ENCODE data around the gene ABL1.

Gene ABL1

GRCh38 chr9:130877300-130877699 lies 42.2 kb downstream of the ABL1 start:
- H3K4me1 ChIP-seq (ENCODE audit: insufficient read depth, low read length), result no peaks in the 10 kb centered on the region
- H3K9ac ChIP-seq (ENCODE audit: low read depth, low read length), result no peak overlapping the region
- peaks cover 90% of the 10 kb centered on the region for H3K36me3 ChIP-seq (ENCODE audit: insufficient read depth, low read length)
- WGBS, result 97% methylated on average over 6 of the region's 6 CpGs
- H3K4me3 ChIP-seq (ENCODE audit: low read length), result no peak overlapping the region
- H3K27me3 ChIP-seq (ENCODE audit: insufficient read depth, low read length), result no peaks in the 10 kb centered on the region
- no peak overlapping the region for H3K27ac ChIP-seq (ENCODE audit: low read depth, low read length)
- no peaks in the 10 kb centered on the region for H3K9me3 ChIP-seq (ENCODE audit: insufficient read depth, low read depth, low read length)

- Histone ChIP-seq H3K36me3 (ENCODE audit: insufficient read depth, low read length) (peaks cover 82% of the 10 kb centered on the region), H3K27ac (ENCODE audit: low read depth, low read length) (no peak overlapping the region), H3K9me3 (ENCODE audit: insufficient read depth, low read depth, low read length) (no peaks in the 10 kb centered on the region), H3K4me3 (ENCODE audit: low read length) (no peak overlapping the region), H3K4me1 (ENCODE audit: insufficient read depth, low read length) (no peaks in the 10 kb centered on the region), H3K9ac (ENCODE audit: low read depth, low read length) (no peak overlapping the region), H3K27me3 (ENCODE audit: insufficient read depth, low read length) (no peaks in the 10 kb centered on the region)
- WGBS, result 96% methylated on average over 6 of the region's 6 CpGs
Measured at GRCh38 chr9:130878295-130878694, 43.2 kb downstream of the ABL1 start.

GRCh38 chr9:130879863-130880411 lies 44.9 kb downstream of the ABL1 start:
- H3K4me3 ChIP-seq (ENCODE audit: low read length), result no peak overlapping the region
- H3K4me1 ChIP-seq (ENCODE audit: insufficient read depth, low read length), result no peaks in the 10 kb centered on the region
- no peak overlapping the region for H3K27ac ChIP-seq (ENCODE audit: low read depth, low read length)
- peaks cover 82% of the 10 kb centered on the region for H3K36me3 ChIP-seq (ENCODE audit: insufficient read depth, low read length)
- no peaks in the 10 kb centered on the region for H3K9me3 ChIP-seq (ENCODE audit: insufficient read depth, low read depth, low read length)
- H3K9ac ChIP-seq (ENCODE audit: low read depth, low read length), result no peak overlapping the region
- 92% methylated on average over 9 of the region's 9 CpGs for WGBS
- no peaks in the 10 kb centered on the region for H3K27me3 ChIP-seq (ENCODE audit: insufficient read depth, low read length)

- H3K9ac ChIP-seq (ENCODE audit: low read depth, low read length), result no peak overlapping the region
- H3K27me3 ChIP-seq (ENCODE audit: insufficient read depth, low read length), result no peaks in the 10 kb centered on the region
- no peaks in the 10 kb centered on the region for H3K4me1 ChIP-seq (ENCODE audit: insufficient read depth, low read length)
- no peak overlapping the region for H3K27ac ChIP-seq (ENCODE audit: low read depth, low read length)
- H3K36me3 ChIP-seq (ENCODE audit: insufficient read depth, low read length), result peaks cover 83% of the 10 kb centered on the region
- 96% methylated on average over 16 of the region's 16 CpGs for WGBS
- no peaks in the 10 kb centered on the region for H3K9me3 ChIP-seq (ENCODE audit: insufficient read depth, low read depth, low read length)
- no peak overlapping the region for H3K4me3 ChIP-seq (ENCODE audit: low read length)
Measured at GRCh38 chr9:130880599-130881220, 45.7 kb downstream of the ABL1 start.

- Histone ChIP-seq H3K4me1 (ENCODE audit: insufficient read depth, low read length) (no peaks in the 10 kb centered on the region), H3K27me3 (ENCODE audit: insufficient read depth, low read length) (no peaks in the 10 kb centered on the region), H3K9me3 (ENCODE audit: insufficient read depth, low read depth, low read length) (no peaks in the 10 kb centered on the region), H3K4me3 (ENCODE audit: low read length) (no peak overlapping the region), H3K9ac (ENCODE audit: low read depth, low read length) (no peak overlapping the region), H3K27ac (ENCODE audit: low read depth, low read length) (no peak overlapping the region), H3K36me3 (ENCODE audit: insufficient read depth, low read length) (peaks cover 88% of the 10 kb centered on the region)
- WGBS, result 93% methylated on average over 5 of the region's 6 CpGs
Measured at GRCh38 chr9:130881516-130881915, 46.5 kb downstream of the ABL1 start.

GRCh38 chr9:130882696-130883225 lies 47.7 kb downstream of the ABL1 start:
- no peak overlapping the region for H3K9ac ChIP-seq (ENCODE audit: low read depth, low read length)
- peaks cover 90% of the 10 kb centered on the region for H3K36me3 ChIP-seq (ENCODE audit: insufficient read depth, low read length)
- no peaks in the 10 kb centered on the region for H3K27me3 ChIP-seq (ENCODE audit: insufficient read depth, low read length)
- WGBS, result 93% methylated on average over 15 of the region's 15 CpGs
- H3K9me3 ChIP-seq (ENCODE audit: insufficient read depth, low read depth, low read length), result no peaks in the 10 kb centered on the region
- H3K4me1 ChIP-seq (ENCODE audit: insufficient read depth, low read length), result no peaks in the 10 kb centered on the region
- H3K4me3 ChIP-seq (ENCODE audit: low read length), result no peak overlapping the region
- no peak overlapping the region for H3K27ac ChIP-seq (ENCODE audit: low read depth, low read length)

- H3K27me3 ChIP-seq (ENCODE audit: insufficient read depth, low read length), result no peaks in the 10 kb centered on the region
- no peak overlapping the region for H3K4me3 ChIP-seq (ENCODE audit: low read length)
- no peak overlapping the region for H3K9ac ChIP-seq (ENCODE audit: low read depth, low read length)
- H3K9me3 ChIP-seq (ENCODE audit: insufficient read depth, low read depth, low read length), result no peaks in the 10 kb centered on the region
- no peaks in the 10 kb centered on the region for H3K4me1 ChIP-seq (ENCODE audit: insufficient read depth, low read length)
- H3K36me3 ChIP-seq (ENCODE audit: insufficient read depth, low read length), result peaks cover 91% of the 10 kb centered on the region
- no peak overlapping the region for H3K27ac ChIP-seq (ENCODE audit: low read depth, low read length)
- 91% methylated on average over 5 of the region's 5 CpGs for WGBS
Measured at GRCh38 chr9:130883479-130883878, 48.4 kb downstream of the ABL1 start.

- 95% methylated on average over 25 of the region's 25 CpGs for WGBS
- Histone ChIP-seq H3K4me1 (ENCODE audit: insufficient read depth, low read length) (no peaks in the 10 kb centered on the region), H3K36me3 (ENCODE audit: insufficient read depth, low read length) (peaks cover 91% of the 10 kb centered on the region), H3K4me3 (ENCODE audit: low read length) (no peak overlapping the region), H3K9ac (ENCODE audit: low read depth, low read length) (no peak overlapping the region), H3K27ac (ENCODE audit: low read depth, low read length) (no peak overlapping the region), H3K9me3 (ENCODE audit: insufficient read depth, low read depth, low read length) (no peaks in the 10 kb centered on the region), H3K27me3 (ENCODE audit: insufficient read depth, low read length) (no peaks in the 10 kb centered on the region)
Measured at GRCh38 chr9:130884111-130884531, 49.1 kb downstream of the ABL1 start.

GRCh38 chr9:130884542-130885483 lies 49.8 kb downstream of the ABL1 start:
- no peak overlapping the region for H3K9ac ChIP-seq (ENCODE audit: low read depth, low read length)
- H3K36me3 ChIP-seq (ENCODE audit: insufficient read depth, low read length), result peaks cover 84% of the 10 kb centered on the region
- WGBS, result 95% methylated on average over 47 of the region's 47 CpGs
- no peak overlapping the region for H3K4me3 ChIP-seq (ENCODE audit: low read length)
- no peaks in the 10 kb centered on the region for H3K27me3 ChIP-seq (ENCODE audit: insufficient read depth, low read length)
- H3K27ac ChIP-seq (ENCODE audit: low read depth, low read length), result no peak overlapping the region
- H3K4me1 ChIP-seq (ENCODE audit: insufficient read depth, low read length), result no peaks in the 10 kb centered on the region
- no peaks in the 10 kb centered on the region for H3K9me3 ChIP-seq (ENCODE audit: insufficient read depth, low read depth, low read length)

GRCh38 chr9:130885484-130886375 lies 50.7 kb downstream of the ABL1 start:
- 95% methylated on average over 35 of the region's 35 CpGs for WGBS
- H3K27ac ChIP-seq (ENCODE audit: low read depth, low read length), result no peak overlapping the region; the same call in 1 of the 2 replicates
- H3K27me3 ChIP-seq (ENCODE audit: insufficient read depth, low read length), result no peaks in the 10 kb centered on the region
- no peaks in the 10 kb centered on the region for H3K9me3 ChIP-seq (ENCODE audit: insufficient read depth, low read depth, low read length)
- no peak overlapping the region for H3K4me3 ChIP-seq (ENCODE audit: low read length)
- peaks cover 82% of the 10 kb centered on the region for H3K36me3 ChIP-seq (ENCODE audit: insufficient read depth, low read length)
- H3K4me1 ChIP-seq (ENCODE audit: insufficient read depth, low read length), result no peaks in the 10 kb centered on the region
- no peak overlapping the region for H3K9ac ChIP-seq (ENCODE audit: low read depth, low read length)
